Stimulated activated naive CD4-positive, alpha-beta T cell (primary cell): ENCODE measurements around the gene HS6ST3.

ENCODE experiments used
- DNase-seq, 6 experiments: peaks; one replicate each; lab custom pipeline; 2025; lab: John Stamatoyannopoulos, UW

Gene HS6ST3

GRCh38 chr13:96835546-96835945 lies 745.6 kb downstream of the HS6ST3 start:
- no peak for DNase-seq

GRCh38 chr13:96836733-96837132 lies 746.8 kb downstream of the HS6ST3 start:
- DNase-seq: no peak

GRCh38 chr13:96837809-96838208 lies 747.9 kb downstream of the HS6ST3 start:
- no peak for DNase-seq

- no peak for DNase-seq
These were observed 754.3 kb downstream of the HS6ST3 start for GRCh38 chr13:96844195-96844594.

GRCh38 chr13:96844616-96845015 lies 754.7 kb downstream of the HS6ST3 start:
- no peak for DNase-seq

- DNase-seq: no peak
These were observed 758.4 kb downstream of the HS6ST3 start for GRCh38 chr13:96848286-96848685.

GRCh38 chr13:96849091-96849490 lies 759.2 kb downstream of the HS6ST3 start:
- DNase-seq: no peak

GRCh38 chr13:96850538-96851145 lies 760.7 kb downstream of the HS6ST3 start:
- no peak for DNase-seq

- DNase-seq: no peak
These were observed 762.0 kb downstream of the HS6ST3 start for GRCh38 chr13:96851856-96852445.

- DNase-seq: no peak
These were observed 768.4 kb downstream of the HS6ST3 start for GRCh38 chr13:96858133-96858826.

GRCh38 chr13:96860882-96861281 lies 771.0 kb downstream of the HS6ST3 start:
- no peak for DNase-seq

GRCh38 chr13:96862093-96862492 lies 772.2 kb downstream of the HS6ST3 start:
- no peak for DNase-seq

GRCh38 chr13:96862999-96863398 lies 773.1 kb downstream of the HS6ST3 start:
- no peak for DNase-seq

GRCh38 chr13:96871469-96871868 lies 781.6 kb downstream of the HS6ST3 start:
- DNase-seq: no peak

GRCh38 chr13:96880419-96880818 lies 790.5 kb downstream of the HS6ST3 start:
- no peak for DNase-seq
